H1 (cell line): ENCODE measurements around the gene VPS26A. TPM values are rescaled to one million over a fixed set of nuclear protein-coding genes. Genes with fewer than 3 reads are reported as not detected.

ENCODE experiments used
- CTCF ChIA-PET: fragments of 300-600 bp; sonication (Branson Sonifier 250); formaldehyde crosslinking; loops from one replicate; lab custom pipeline; 2021; ENCODE audit not compliant: partially characterized antibody; lab: Charles Lee
- POLR2A ChIA-PET: fragments of 300-600 bp; sonication (Branson Sonifier 250); formaldehyde crosslinking; loops from one replicate; lab custom pipeline; 2021; ENCODE audit warnings: inconsistent platforms; ENCODE audit not compliant: partially characterized antibody; lab: Charles Lee
- DNase-seq, 2 experiments: peaks; one replicate each; pipeline versions ENCODE4 v3.0.0 to v3.0.0-alpha.2; 2010 to 2022; ENCODE audit warnings: low spot score in 2 of 2, low read depth in 1 of 2, mixed read lengths in 1 of 2
- FAIRE-seq: peaks from 2 replicates; lab custom pipeline; 2011; peaks lifted over from hg19 to GRCh38; lab: Jason Lieb, UNC
- H2AFZ ChIP-seq: 2 replicates; pipeline ENCODE4 v1.8.1; 2012; ENCODE audit warnings: low read length, inconsistent platforms
- H2AK5ac ChIP-seq: 2 replicates; pipeline ENCODE4 v1.6.1; 2013; ENCODE audit warnings: low read depth, low read length
- H2BK120ac ChIP-seq: replicated peaks from 2 replicates; pipeline ENCODE3; 2013; ENCODE audit warnings: low read depth, low read length, inconsistent platforms
- H2BK12ac ChIP-seq: 2 replicates; pipeline ENCODE4 v1.6.1; 2013; ENCODE audit warnings: low read depth, low read length
- H2BK15ac ChIP-seq: 2 replicates; pipeline ENCODE4 v1.6.1; 2013; ENCODE audit warnings: low read length
- H2BK20ac ChIP-seq: 2 replicates; pipeline ENCODE4 v1.6.1; 2013; ENCODE audit warnings: low read length
- H2BK5ac ChIP-seq: 2 replicates; pipeline ENCODE4 v1.6.1; 2013; ENCODE audit warnings: low read depth, low read length
- H3K14ac ChIP-seq: 2 replicates; pipeline ENCODE4 v1.6.1; 2013; ENCODE audit warnings: inconsistent platforms; ENCODE audit not compliant: insufficient read length
- H3K18ac ChIP-seq: 2 replicates; pipeline ENCODE4 v1.6.1; 2013; ENCODE audit warnings: low read length; ENCODE audit errors: extremely low read depth
- H3K23ac ChIP-seq: 2 replicates; pipeline ENCODE4 v1.6.1; 2013; ENCODE audit warnings: inconsistent platforms; ENCODE audit not compliant: insufficient read length
- H3K23me2 ChIP-seq: 2 replicates; pipeline ENCODE4 v1.6.1; 2013; ENCODE audit warnings: low read depth, low read length
- H3K27ac ChIP-seq: 2 replicates; pipeline ENCODE4 v1.6.1; 2011; ENCODE audit warnings: low read depth, low read length, inconsistent platforms
- H3K27me3 ChIP-seq, 4 experiments: replicated peaks in 1 of 4; 1 replicate in 1 of 4; 2 replicates in 3 of 4; pipeline versions ENCODE4 v1.6.1 to v1.8.1; 2011 to 2013; ENCODE audit warnings: low read length in 3 of 4, mild to moderate bottlenecking in 3 of 4, inconsistent platforms in 2 of 4, mixed read lengths in 2 of 4, moderate library complexity in 1 of 4; ENCODE audit not compliant: control insufficient read depth in 3 of 4, insufficient read depth in 3 of 4; ENCODE audit errors: extremely low read depth in 1 of 4
- H3K36me3 ChIP-seq, 4 experiments: 2 replicates each; pipeline versions ENCODE4 v1.6.1 to v1.8.1; 2011 to 2013; ENCODE audit warnings: mild to moderate bottlenecking in 4 of 4, low read length in 3 of 4, moderate library complexity in 2 of 4, control low read depth in 1 of 4, inconsistent platforms in 1 of 4; ENCODE audit not compliant: insufficient read depth in 4 of 4, control insufficient read depth in 2 of 4
- H3K4ac ChIP-seq: replicated peaks from 2 replicates; pipeline ENCODE3; 2013; ENCODE audit warnings: low read length, low read depth, mixed read lengths, inconsistent platforms; ENCODE audit not compliant: insufficient read length
- H3K4me1 ChIP-seq, 4 experiments: replicated peaks in 1 of 4; 1 replicate in 1 of 4; 2 replicates in 3 of 4; pipeline versions ENCODE4 v1.6.1 to v1.8.1; 2011 to 2013; ENCODE audit warnings: low read length in 3 of 4, inconsistent platforms in 2 of 4, mixed read lengths in 1 of 4; ENCODE audit not compliant: insufficient read depth in 4 of 4, control insufficient read depth in 3 of 4
- H3K4me2 ChIP-seq, 2 experiments: 2 replicates each; pipeline versions ENCODE4 v1.6.1 to v1.8.1; 2011 to 2013; ENCODE audit warnings: low read depth in 2 of 2, low read length in 2 of 2, control low read depth in 1 of 2, inconsistent platforms in 1 of 2, mild to moderate bottlenecking in 1 of 2; ENCODE audit not compliant: insufficient read depth in 1 of 2
- H3K4me3 ChIP-seq, 4 experiments: fragments of 200-600, 300-600 bp in 1 of 4; sonication (generic), shearing (Covaris generic), sonication (Bioruptor Twin) in 1 of 4; 2 replicates each; pipeline versions ENCODE4 v1.5.1 to v1.8.1; 2011 to 2016; ENCODE audit warnings: low read length in 4 of 4, low read depth in 3 of 4, control low read depth in 2 of 4, inconsistent platforms in 2 of 4, mild to moderate bottlenecking in 2 of 4, mixed read lengths in 1 of 4, moderate library complexity in 1 of 4; ENCODE audit not compliant: insufficient read depth in 2 of 4; ENCODE audit errors: extremely low read depth in 1 of 4
- H3K56ac ChIP-seq: replicated peaks from 2 replicates; pipeline ENCODE3; 2013; ENCODE audit warnings: low read depth, mild to moderate bottlenecking, mixed read lengths, low read length, inconsistent platforms; ENCODE audit not compliant: insufficient read length
- H3K79me1 ChIP-seq: 2 replicates; pipeline ENCODE4 v1.6.1; 2013; ENCODE audit warnings: low read depth, low read length, control low read depth
- H3K79me2 ChIP-seq, 2 experiments: 2 replicates each; pipeline versions ENCODE4 v1.6.1 to v1.8.1; 2012 to 2013; ENCODE audit warnings: low read length in 2 of 2, mild to moderate bottlenecking in 2 of 2, inconsistent platforms in 1 of 2; ENCODE audit not compliant: insufficient read depth in 2 of 2, control insufficient read depth in 1 of 2
- H3K9ac ChIP-seq, 4 experiments: replicated peaks in 1 of 4; 1 replicate in 1 of 4; 2 replicates in 3 of 4; pipeline versions ENCODE4 v1.6.1 to v1.8.1; 2011 to 2013; ENCODE audit warnings: low read depth in 3 of 4, low read length in 3 of 4, control low read depth in 2 of 4, mild to moderate bottlenecking in 2 of 4, moderate library complexity in 2 of 4, inconsistent platforms in 1 of 4; ENCODE audit errors: extremely low read depth in 1 of 4
- H3K9me3 ChIP-seq, 2 experiments: 2 replicates each; pipeline versions ENCODE4 v1.6.1 to v1.8.1; 2012 to 2013; ENCODE audit warnings: mild to moderate bottlenecking in 2 of 2, moderate library complexity in 2 of 2, control low read depth in 1 of 2, inconsistent platforms in 1 of 2, low read depth in 1 of 2, low read length in 1 of 2, mixed read lengths in 1 of 2; ENCODE audit not compliant: insufficient read depth in 2 of 2
- H4K20me1 ChIP-seq, 2 experiments: replicated peaks in 1 of 2; 2 replicates each; pipeline versions ENCODE3 to v1.8.1; 2011 to 2013; ENCODE audit warnings: inconsistent platforms in 2 of 2, low read length in 2 of 2, mild to moderate bottlenecking in 1 of 2; ENCODE audit not compliant: insufficient read depth in 2 of 2, control insufficient read depth in 1 of 2
- H4K5ac ChIP-seq: 2 replicates; pipeline ENCODE4 v1.6.1; 2013; ENCODE audit warnings: low read length, low read depth, mixed read lengths, inconsistent platforms; ENCODE audit not compliant: insufficient read length
- H4K8ac ChIP-seq: 2 replicates; pipeline ENCODE4 v1.8.0; 2013; ENCODE audit warnings: mild to moderate bottlenecking, moderate library complexity, low read length, inconsistent platforms; ENCODE audit not compliant: insufficient read depth; ENCODE audit errors: extremely low read depth
- H4K91ac ChIP-seq: replicated peaks from 2 replicates; pipeline ENCODE3; 2013; ENCODE audit warnings: low read length, mixed read lengths, inconsistent platforms; ENCODE audit not compliant: insufficient read length
- ASH2L ChIP-seq: fragments of 200-600, 300-600 bp; sonication (generic); IDR thresholded peaks from one replicate; pipeline ENCODE4 v1.7.1; 2017; ENCODE audit warnings: low read length
- BACH1 ChIP-seq: IDR thresholded peaks from 2 replicates; pipeline ENCODE4 v1.6.1; 2012; ENCODE audit warnings: low read length, improper control_type of control experiment
- BRCA1 ChIP-seq: IDR thresholded peaks from 2 replicates; pipeline ENCODE4 v1.6.1; 2012; ENCODE audit warnings: low read depth, low read length, improper control_type of control experiment
- CEBPB ChIP-seq: IDR thresholded peaks from 2 replicates; pipeline ENCODE4 v1.6.1; 2012; ENCODE audit warnings: low read depth, low read length
- EP300 ChIP-seq, 2 experiments: IDR thresholded peaks; 1 replicate in 1 of 2; 2 replicates in 1 of 2; pipeline ENCODE4 v1.6.1; 2011 to 2012; ENCODE audit warnings: low read depth in 2 of 2, low read length in 2 of 2, mild to moderate bottlenecking in 2 of 2, borderline replicate concordance in 1 of 2, inconsistent platforms in 1 of 2, moderate library complexity in 1 of 2
- MAFK ChIP-seq: IDR thresholded peaks from 2 replicates; pipeline ENCODE4 v1.6.1; 2012; ENCODE audit warnings: low read depth, mild to moderate bottlenecking, improper control_type of control experiment, low read length
- NRF1 ChIP-seq: IDR thresholded peaks from 2 replicates; pipeline ENCODE4 v1.6.1; 2011; ENCODE audit warnings: mild to moderate bottlenecking, low read depth, low read length, improper control_type of control experiment
- RAD21 ChIP-seq, 2 experiments: IDR thresholded peaks in 1 of 2; conservative IDR thresholded peaks in 1 of 2; 2 replicates each; pipeline ENCODE4 v1.6.1; 2011; ENCODE audit warnings: low read depth in 2 of 2, low read length in 2 of 2, improper control_type of control experiment in 1 of 2, inconsistent platforms in 1 of 2, mild to moderate bottlenecking in 1 of 2, moderate library complexity in 1 of 2
- SP2 ChIP-seq: IDR thresholded peaks from 2 replicates; pipeline ENCODE4 v1.6.1; 2012; ENCODE audit warnings: mild to moderate bottlenecking, low read length, inconsistent platforms
- TAF7 ChIP-seq: optimal IDR thresholded peaks from 2 replicates; pipeline ENCODE3; 2011; ENCODE audit warnings: low read depth, mild to moderate bottlenecking, inconsistent platforms, low read length, moderate library complexity, borderline replicate concordance
- YY1 ChIP-seq: IDR thresholded peaks from 2 replicates; pipeline ENCODE4 v1.6.1; 2011; ENCODE audit warnings: low read depth, mild to moderate bottlenecking, low read length
- WGBS, 2 experiments: shearing (Covaris generic) in 1 of 2; methylation state at CpG; one replicate each; pipeline versions ENCODE4 v1.1.6 to v1.1.7; 2013 to 2015; ENCODE audit warnings: low lambda C conversion rate in 2 of 2, mixed read lengths in 2 of 2, inconsistent platforms in 1 of 2, low coverage in 1 of 2, missing lambda C conversion rate in 1 of 2; ENCODE audit not compliant: insufficient replicate concordance in 2 of 2, insufficient coverage in 1 of 2, insufficient read length in 1 of 2; ENCODE audit errors: extremely low coverage in 1 of 2, missing lambda C conversion rate in 1 of 2; 5-methylcytosine and 5-hydroxymethylcytosine counted together
- polyA plus RNA-seq, 7 experiments: library from polyadenylated mRNA; depleted of rRNA in 3 of 7; stranded (reverse) in 5 of 7; unstranded in 2 of 7; fragments of >200 nt in 5 of 7; fragments of 200-250 nt in 2 of 7; gene quantifications; 1 replicate in 5 of 7; 2 replicates in 1 of 7; 4 replicates in 1 of 7; pipeline versions ENCODE4 v1.2.1 to v1.2.3, GENCODE V29; 2011 to 2013; ENCODE audit warnings: missing spikeins in 2 of 7, mixed read lengths in 2 of 7
- total RNA-seq: library from RNA; stranded (reverse); fragmentation: NEBNext Ultra II Directional; extraction: Animal tissue kit (Norgen Biotek cat#: 25700); gene quantifications from 2 replicates; pipeline ENCODE4 v1.2.1, GENCODE V29; 2021
- TF ChIP-seq, protein P1 (sequence below): IDR thresholded peaks from 2 replicates; pipeline ENCODE4 v1.6.1; 2012; ENCODE audit warnings: low read length, inconsistent platforms

VPS26A gene
- total and polyA plus RNA-seq, 2 of the 8 experiments (the other 6 are each of a cell fraction or from before 2014, with no cell fraction given) = 10.7 to 44.8 TPM

DNA sequence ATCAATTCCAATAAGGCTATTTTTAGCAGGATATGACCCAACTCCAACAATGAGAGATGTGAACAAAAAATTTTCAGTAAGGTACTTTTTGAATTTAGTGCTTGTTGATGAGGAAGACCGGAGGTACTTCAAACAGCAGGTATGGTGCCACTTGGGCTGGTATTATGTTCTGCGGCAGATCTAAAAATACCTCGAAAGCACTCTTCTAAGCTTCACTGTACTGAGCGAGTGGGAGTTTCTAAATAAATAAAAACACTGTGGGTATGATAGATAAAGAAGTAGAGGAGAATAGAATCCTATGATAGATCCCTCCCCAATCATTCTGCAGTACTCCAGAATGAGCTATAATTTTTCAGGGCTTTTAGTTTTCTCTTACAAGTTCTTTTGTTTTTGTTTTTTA lies 44.5 kb downstream of the VPS26A start:
- no peak for FAIRE-seq
- Histone ChIP-seq H3K9ac (no peak overlapping the region), H3K79me1 (no peaks in the 10 kb centered on the region), H2AFZ (no peak overlapping the region), H3K4ac (no peak overlapping the region), H3K23ac (no peak overlapping the region), H3K4me2 (no peak overlapping the region), H2BK5ac (no peak overlapping the region), H2BK12ac (no peak overlapping the region), H3K9me3 (no peaks in the 10 kb centered on the region), H3K4me1 (no peaks in the 10 kb centered on the region), H4K5ac (no peak overlapping the region), H3K27ac (no peak overlapping the region), H4K8ac (no peak overlapping the region), H2AK5ac (no peak overlapping the region), H3K27me3 (no peaks in the 10 kb centered on the region; a peak in 1 of 7 replicates), H4K91ac (no peak overlapping the region), H3K56ac (no peak overlapping the region), H3K79me2 (no peaks in the 10 kb centered on the region), H2BK20ac (no peak overlapping the region), H3K14ac (no peak overlapping the region), H3K36me3 (peaks cover 0 to 25% (median 1%) of the 10 kb centered on the region in 4 experiments; a peak in 2 of 8 replicates), H4K20me1 (no peaks in the 10 kb centered on the region), H2BK120ac (no peak overlapping the region), H3K23me2 (no peaks in the 10 kb centered on the region), H2BK15ac (no peak overlapping the region), H3K18ac (no peak overlapping the region), H3K4me3 (no peak overlapping the region)
- whole genome bisulfite sequencing, 2 experiments = 95% methylated on average over 4 of the region's 4 CpGs; no CpG with 5 or more reads in 1 of the 2 experiments
- DNase-seq = no peak
- ChIA-PET CTCF (no interaction called here), POLR2A (interaction anchor here (1.8 kb wide), 1 partner anchor 11 kb away, joined by 4 read pairs; the partner anchor contains the start of gene SUPV3L1)
- TF ChIP-seq CEBPB = no peak
- no peak for TF ChIP-seq SP2
- no peak for TF ChIP-seq NRF1
- no peak for TF ChIP-seq MAFK
- no peak for TF ChIP-seq ASH2L
- TF ChIP-seq YY1 = no peak
- TF ChIP-seq BACH1 = no peak
- TF ChIP-seq EP300 (IDR thresholded peaks at IDR 0.05; ENCODE audit: borderline replicate concordance in 1 of 2, low read depth in 2 of 2, low read length in 2 of 2) = no peak
- TF ChIP-seq RAD21 (IDR thresholded peaks at IDR 0.05 in 1 of 2, conservative IDR thresholded peaks at IDR 0.05 in 1 of 2; ENCODE audit: low read depth in 2 of 2, low read length in 2 of 2) = no peak
- TF ChIP-seq, protein P1, sequence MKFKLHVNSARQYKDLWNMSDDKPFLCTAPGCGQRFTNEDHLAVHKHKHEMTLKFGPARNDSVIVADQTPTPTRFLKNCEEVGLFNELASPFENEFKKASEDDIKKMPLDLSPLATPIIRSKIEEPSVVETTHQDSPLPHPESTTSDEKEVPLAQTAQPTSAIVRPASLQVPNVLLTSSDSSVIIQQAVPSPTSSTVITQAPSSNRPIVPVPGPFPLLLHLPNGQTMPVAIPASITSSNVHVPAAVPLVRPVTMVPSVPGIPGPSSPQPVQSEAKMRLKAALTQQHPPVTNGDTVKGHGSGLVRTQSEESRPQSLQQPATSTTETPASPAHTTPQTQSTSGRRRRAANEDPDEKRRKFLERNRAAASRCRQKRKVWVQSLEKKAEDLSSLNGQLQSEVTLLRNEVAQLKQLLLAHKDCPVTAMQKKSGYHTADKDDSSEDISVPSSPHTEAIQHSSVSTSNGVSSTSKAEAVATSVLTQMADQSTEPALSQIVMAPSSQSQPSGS = no peak
- no peak for TF ChIP-seq TAF7
- TF ChIP-seq BRCA1 = no peak
